COLO668 (cell line): ENCODE data around the gene ARSH.
"Not testable (repeated sequence)": the region's sequence is repeated elsewhere in the genome, so short reads cannot be mapped to it uniquely, and the experiment has no call there.

Source experiments
- DNase-seq: peaks from one replicate; lab custom pipeline; 2025; ENCODE audit not compliant: unreplicated experiment; lab: John Stamatoyannopoulos, UW

ARSH gene, protein sequence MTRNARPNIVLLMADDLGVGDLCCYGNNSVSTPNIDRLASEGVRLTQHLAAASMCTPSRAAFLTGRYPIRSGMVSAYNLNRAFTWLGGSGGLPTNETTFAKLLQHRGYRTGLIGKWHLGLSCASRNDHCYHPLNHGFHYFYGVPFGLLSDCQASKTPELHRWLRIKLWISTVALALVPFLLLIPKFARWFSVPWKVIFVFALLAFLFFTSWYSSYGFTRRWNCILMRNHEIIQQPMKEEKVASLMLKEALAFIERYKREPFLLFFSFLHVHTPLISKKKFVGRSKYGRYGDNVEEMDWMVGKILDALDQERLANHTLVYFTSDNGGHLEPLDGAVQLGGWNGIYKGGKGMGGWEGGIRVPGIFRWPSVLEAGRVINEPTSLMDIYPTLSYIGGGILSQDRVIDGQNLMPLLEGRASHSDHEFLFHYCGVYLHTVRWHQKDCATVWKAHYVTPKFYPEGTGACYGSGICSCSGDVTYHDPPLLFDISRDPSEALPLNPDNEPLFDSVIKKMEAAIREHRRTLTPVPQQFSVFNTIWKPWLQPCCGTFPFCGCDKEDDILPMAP

DNA sequence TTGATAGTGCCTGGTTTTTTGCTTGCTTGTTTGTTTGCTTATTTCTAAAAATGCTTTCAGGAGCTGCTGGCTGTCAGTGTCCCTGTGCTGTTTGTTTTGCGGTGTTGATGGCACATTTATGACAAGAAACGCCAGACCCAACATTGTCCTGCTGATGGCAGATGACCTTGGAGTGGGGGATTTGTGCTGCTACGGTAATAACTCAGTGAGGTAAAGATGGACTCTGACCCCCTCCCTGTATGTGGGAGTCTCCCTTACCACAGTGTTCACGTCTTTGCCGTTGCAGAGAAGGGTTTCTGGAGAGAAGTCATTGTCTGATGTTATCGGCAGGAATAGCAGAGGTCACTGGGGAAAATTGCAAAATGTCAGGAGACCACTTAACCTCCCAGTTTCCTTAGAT, at the start of gene ARSH:
Gene ARSH (plus strand): TSS at position 52 of the 400 bp plus-strand sequence. CDS start 67 bp downstream, at position 119.
- no peak for DNase-seq

DNA sequence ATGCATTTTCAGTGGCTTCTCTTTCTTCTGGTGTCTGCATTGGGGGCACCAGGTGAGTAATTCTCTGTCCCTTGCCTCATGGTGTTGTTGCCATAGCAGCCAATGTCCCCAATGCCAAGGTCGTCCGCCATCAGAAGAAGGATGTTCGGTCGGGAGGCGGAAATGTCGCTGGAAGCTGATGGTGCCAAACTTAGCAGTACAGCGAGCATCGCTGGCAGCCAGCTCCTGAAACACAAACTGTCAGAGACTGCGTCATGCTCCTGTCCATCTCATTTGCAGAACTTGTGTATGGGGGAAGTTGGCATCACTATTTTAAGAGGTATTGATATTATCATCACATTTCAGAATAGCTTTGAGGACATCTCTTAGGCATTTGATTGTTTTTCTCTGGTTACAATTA, 48.1 kb upstream of the ARSH start:
- DNase-seq: no peak

DNA sequence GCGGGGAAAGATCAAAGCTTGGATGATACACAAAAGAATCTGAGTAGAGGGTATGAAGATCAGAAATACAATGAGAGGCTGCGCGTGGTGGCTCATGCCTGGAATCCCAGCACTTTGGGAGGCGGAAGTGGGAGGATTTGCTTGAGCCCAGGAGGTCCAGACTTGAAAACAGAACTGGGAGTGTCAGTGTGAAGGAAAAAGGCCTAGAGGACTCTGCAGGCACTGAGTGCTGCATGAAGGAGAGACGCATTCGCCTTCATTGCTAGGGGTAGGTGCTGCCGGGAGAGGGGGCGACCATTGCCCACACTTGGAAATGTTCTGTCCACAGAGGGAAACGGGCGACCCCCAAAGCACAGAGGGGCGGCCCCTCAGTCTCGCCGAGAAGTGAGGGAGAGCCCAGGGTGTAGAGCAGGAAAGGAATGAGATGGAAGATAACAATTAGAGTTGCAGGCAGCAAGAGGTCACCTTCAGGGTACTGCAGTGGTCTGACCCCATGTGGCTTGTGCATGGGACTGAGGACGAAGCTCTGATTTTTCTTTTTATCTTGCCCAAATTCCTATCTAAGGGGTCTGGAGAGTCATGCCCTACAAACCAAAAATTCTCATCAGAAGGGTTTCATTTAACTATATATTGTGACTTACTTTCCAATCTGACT, 45.4 kb upstream of the ARSH start:
- DNase-seq: no peak

DNA sequence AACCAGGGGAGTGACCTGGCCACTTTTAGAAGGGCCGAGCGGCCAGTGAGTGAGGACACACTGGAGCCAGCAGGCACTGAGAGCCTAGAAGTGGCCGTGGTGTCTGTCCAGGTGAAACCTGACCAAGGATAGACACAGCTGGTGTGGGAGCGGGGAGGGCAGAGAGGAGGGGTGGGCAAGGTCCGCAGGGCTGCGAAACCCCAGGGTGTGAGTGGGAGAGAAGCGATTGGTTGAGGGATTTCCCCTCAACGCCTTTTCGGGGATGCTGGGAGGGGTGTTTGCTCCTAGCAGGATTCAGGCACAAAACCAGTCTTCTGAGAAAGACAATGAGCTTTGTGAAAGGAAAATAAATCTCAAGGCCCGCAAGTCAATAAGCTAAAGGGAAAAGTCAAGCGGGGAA, 44.0 kb upstream of the ARSH start:
- DNase-seq: no peak

DNA sequence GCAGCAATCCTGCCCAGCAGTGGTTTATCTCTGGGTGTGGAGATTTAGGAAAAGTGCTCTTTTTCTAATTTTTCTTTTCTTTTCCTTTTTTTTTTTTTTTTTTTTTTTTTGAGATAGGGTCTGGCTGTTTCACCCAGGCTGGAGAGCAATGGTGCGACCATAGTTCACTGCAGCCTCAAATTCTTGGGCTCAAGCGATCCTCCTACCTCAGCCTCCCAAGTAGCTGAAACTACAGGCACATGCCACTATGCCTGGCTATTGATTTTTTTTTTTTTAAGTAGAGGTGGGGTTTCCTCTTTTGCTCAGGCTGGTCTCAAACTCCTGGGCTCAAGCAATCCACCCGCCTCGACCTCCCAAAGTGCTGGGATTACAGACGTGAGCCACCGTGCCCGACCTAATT, 42.9 kb upstream of the ARSH start:
- DNase-seq: not testable (repeated sequence)

DNA sequence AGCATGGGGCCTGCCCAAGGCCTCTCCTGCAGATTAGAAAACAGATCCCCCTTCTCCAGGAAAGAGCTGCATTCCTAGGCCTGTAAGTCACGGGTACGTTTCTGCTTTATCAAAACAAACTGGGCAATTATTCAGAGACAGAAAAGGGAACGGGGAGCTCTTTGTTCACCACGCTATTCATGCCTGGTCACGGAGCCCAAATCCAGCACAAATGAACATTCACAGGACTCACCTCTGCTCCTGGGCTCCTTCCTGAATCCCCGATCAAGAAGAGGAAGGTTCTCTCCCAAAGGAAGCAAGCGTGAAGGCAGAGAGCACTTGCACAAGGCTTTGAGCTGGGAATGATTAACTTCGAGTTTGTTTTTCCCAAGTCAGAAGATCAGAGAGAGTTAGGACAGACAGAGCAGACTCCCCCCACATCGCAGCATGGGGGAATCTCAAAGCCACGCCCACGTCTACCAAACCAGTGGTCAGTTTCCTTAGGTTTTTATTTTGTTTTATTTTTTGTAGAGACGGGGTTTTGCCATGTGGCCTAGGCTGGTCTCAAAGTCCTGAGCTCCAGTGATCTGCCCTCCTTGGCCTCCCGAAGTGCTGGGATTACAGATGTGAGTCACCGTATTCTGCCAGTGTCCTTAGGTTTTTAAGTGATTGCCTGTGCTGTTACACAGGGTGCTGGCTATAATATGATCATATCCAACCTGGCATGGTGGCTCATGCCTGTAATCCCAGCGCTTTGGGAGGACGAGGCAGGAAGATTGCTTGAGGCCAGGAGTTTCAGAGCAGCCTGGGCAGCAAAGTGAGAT, 42.2 kb upstream of the ARSH start:
- not testable (repeated sequence) for DNase-seq

DNA sequence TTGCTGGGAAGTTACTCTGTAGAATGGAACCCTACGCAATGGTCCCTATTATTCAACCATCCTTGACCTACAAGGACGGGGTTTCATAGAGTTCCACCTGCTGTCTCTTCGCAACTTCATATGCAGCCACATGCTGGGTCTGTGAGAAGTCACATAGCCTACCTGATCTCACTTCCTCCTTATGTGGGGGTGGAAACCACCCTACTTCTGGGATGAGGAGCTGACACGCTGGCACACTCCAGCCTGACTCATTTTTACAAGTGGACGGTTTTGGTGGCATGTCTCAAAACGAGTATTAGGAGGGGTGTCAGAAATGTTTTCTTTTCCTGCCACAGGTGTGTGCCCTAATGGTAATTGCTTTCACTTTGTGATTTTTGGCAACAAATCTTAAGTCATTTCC, 40.4 kb upstream of the ARSH start:
- DNase-seq: no peak

DNA sequence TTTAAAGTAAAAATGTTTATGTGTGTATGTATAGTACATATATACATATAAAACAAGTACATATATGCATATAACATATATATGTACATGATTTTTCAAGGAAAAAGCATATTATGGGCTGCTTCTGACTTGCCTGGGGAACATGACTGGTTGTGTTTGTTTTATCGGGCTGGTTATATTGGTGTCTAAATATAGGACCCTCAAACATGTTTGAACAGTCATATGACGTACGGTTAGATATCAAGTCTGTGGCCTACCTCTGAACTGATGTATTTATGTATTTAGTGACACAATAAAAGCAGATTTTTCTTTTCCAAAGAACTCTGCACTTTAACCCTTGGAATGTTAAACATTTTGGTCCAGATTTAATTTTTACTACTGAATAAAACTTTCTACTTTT, 39.3 kb upstream of the ARSH start:
- no peak for DNase-seq

DNA sequence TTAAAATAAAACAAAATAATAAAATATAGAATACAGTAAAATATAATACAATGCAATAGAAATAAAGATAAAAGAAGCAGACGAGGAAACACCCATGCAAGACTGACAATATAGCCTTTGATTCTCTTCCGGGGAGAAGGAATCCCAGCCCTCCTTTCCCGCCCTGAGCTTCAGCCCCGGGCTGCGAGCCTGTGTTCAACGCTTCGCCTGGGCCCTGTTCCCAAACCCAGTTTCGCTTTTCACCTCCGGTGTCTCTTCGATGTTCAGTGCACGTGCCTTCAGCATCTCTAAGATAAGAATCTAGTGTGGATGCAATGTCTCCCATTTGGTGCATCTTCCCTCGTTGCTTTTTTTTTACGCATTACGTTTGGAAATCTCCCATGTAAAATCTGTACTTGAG, 38.8 kb upstream of the ARSH start:
- no peak for DNase-seq

DNA sequence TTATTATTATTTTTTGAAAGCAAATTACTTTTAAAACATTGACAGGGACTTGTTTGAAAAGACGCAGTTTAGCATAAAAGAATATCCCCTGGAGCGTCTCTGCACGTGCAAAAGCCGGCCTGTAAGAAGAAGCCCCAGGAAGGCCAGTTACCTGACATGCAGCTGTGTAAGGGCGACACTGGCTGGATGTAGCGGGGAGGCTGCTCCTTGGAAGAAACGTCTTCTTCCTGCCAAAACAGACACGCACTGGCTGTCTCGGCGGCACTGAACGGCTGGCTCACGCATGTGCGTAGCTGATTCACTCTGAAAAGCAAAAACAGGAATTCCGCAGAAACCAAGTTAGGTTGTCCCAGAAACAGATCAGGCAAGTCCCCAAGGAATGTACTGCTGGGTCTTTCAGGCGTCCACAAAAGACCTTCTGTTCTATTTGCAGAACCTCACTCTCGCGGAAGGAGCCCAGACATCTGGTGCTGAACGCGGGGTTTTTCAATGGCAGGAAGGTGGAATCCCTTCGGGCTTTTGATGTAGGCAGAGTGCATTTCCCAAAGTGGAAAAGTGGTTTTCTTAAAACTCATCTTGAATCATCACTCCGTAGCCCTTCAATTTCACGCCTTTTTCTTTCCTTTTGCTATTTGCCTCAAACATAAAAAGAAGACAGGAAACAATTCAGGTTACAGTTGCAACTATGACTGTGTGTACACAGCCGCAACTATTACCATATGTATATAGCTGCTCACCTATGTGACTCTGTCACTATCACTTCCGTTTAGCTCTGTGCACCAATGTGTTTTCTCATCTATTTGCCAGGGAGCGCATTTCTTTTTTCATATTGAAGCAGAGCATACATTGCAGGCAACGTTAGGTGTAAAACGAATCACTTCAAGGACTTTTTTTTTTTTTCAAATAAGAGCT, 38.1 kb upstream of the ARSH start:
- no peak for DNase-seq

DNA sequence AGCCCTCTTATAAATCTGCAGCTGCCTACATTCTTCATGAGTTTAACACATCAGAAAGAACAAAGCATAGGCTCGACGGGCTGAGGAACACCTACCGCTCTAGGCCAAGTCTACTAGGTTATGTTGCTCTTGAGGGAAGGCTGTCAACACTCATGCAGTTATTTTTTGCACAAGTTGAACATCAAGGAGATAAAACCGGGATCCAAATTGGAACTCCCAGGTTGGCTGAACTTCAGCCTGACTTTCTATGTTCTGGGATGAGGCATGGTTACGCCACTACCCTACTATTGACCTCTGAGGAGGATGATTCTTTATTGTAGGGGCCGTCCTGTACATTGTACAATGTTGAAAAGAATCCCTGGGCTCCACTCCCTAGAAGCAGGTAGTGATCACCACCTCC, 37.3 kb upstream of the ARSH start:
- DNase-seq: no peak

DNA sequence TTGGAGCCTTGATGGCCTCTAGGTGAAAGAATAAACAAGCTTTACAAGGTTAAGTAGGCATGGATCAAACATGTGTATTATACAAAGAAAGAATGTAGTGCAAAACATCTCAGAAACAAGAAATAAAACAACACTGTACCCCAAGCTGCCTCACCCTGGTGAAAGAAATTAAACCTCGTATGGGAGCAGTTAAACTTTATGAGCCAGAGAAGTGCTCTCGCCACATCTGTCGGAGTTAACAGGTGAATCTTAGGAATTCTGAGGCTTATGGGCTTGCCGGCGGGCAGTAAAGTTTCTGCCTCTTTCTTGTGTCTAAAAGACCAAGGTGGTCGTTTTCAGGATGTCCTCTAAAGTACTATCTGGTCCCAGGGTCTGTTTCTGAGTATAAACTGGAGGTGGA, 34.0 kb upstream of the ARSH start:
- DNase-seq: no peak

DNA sequence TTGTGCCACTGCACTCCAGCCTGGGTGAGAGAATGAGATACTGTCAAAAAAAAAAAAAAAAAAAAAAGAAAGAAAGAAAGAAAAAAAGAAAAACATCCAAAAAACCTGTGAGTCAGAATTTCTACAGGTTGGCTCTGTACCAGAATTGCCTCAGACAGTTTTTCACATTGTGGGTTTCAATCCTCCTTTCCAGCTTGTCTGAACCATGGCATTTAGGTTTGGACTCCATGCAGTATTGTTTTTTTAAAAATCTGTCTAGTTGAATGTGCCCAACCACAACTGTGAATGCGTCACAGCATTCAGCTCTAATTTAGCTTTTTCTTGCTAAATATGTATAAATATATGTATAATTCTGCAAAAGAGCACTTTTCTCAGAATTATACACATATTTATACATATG, 31.4 kb upstream of the ARSH start:
- no peak for DNase-seq

DNA sequence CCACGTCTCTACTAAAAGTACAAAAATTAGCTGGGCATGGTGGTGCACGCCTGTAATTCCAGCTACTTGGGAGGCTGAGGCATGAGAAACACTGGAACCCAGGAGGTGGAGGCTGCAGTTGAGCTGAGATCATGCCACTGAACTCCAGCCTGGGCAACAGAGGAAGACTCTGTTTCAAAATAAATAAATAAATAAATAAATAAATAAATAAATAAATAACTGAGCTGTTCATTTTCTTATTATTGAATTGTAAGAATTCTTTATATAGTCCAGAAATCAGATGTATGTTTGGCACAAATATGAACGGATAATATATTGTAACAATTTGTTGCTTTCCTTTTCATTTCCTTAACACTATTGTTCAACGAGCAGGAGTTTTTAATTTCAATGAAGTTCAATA, 27.7 kb upstream of the ARSH start:
- not testable (repeated sequence) for DNase-seq

DNA sequence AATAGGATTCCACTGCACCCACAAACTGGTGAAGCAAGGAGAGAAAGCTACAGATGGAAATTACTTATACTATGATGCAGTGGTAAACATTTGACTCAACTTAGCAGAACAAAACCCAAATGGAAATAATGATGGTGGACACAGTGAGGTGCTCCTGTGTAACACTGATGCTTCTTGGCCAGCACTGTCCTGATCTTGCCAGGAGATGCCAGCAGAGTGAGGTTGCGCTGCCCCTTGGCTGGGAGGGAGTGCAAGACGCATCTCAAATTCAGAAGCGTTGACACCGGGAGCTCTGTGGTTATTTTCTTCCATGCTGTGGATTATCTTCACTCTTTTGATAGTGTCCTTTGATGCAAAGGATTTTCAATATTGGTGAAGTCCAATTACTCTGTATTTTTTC, 22.0 kb upstream of the ARSH start:
- DNase-seq: no peak

DNA sequence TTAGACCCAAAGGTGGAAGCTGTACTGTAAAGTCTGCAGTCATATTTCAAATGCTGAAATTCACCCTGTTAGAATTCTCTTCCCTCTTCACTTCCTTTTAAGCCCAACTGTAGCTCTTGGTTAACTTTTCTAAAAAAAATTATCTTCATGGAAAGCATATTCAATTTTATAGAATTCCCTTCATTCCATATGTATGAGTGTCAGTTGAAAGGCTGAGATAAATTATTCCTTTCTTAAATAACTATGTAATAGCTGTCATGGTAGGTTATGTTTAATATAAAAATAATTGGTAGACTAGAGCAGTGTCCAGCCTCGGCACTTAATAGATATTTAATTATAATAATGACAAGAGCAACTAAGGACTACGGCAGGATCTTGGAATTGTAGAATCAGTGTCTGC, 16.8 kb upstream of the ARSH start:
- DNase-seq: no peak

DNA sequence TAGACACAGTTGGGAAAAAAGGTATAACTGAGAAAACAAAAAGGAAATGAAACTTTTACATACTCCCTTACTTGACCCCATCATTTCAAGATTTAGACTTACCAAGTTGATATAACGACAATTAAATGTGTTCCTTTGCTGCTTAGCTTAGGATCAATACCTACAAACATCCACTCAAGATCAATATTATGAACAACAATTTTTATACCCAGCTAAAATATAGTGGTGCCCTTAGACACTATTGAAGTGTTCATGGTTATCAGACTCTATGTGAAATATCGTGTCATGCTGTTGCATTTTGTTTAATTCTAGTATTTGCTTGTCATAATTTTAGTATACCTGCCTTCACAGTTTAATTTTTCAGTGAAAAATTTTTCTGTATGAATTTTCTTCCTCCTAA, 4.2 kb downstream of the ARSH start:
- DNase-seq: no peak

DNA sequence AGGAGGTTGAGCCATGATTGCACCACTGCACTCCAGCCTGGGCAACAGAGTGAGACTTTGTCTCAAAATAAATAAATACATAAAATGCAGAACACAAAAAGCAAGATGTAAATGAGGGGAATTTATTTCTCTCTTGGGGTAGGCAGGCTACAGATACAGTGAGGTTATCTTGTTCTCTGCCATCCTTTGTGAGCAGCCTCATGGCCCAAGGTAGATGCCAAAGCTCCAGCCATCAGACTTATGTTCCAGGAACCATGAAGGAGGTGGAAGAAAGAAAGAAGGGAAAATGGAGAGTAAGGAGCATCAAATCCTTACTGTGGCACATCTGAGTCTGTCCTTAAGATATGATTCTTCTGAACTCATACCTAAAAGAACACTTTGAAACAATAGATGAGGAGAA, 11.1 kb downstream of the ARSH start:
- DNase-seq: no peak

DNA sequence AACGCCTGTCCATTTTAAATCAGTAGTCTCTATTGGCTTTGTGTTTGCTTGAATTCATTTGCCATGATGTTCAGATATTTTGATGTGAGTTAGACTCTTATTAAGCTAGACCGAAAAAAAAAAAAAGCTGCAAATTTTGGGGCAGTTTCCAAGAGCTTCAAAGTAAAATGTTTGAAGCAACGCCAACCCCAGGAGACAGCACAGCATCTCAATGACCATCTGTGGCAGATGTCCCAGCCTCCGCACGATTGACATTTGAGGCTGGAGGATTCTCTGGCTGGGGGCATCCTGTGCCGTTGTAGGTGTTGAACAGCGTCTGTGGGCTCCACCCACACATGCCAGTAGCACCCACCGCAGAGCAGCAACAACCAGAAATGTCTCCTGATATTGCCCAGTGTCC, 17.8 kb downstream of the ARSH start:
- DNase-seq: no peak

DNA sequence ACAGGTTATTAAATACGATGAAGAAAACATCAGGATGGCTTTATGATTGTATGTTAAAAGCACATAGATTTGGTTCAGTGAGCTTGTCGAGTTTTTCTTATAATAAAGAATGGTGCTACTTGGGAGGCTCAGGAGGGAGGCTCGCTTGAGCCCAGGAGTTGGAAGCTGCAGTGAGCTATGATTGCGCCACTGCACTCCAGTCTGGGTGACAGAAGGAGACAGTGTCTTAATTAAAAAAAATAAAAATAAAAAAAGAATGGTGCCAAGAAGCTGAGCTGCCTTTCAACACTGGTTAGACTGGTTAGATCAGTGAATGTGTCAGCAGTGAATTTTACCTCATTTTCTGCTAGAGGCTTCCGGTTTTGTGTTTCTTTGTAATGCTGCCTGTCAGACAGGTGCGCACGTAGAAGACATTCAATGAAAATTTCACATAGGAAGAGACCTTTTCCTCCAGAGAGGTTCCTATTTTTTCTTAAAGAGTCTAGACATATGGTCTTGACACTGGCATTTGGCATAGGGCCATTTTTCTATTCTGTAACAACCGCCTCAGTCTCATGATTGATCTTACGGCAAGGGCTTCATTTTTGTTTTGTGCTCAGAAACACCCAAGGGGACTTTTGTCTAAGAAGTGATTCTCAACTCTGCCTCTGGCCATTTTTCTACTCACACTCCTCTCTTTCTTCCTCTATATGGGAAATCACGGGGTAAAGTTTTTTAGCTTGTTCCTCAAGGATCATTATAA, 19.9 kb downstream of the ARSH start:
- no peak for DNase-seq
